Kidney tubule cell (primary cell): ENCODE results near the gene ALMS1.
A peak's percentile ranks its signal among the peaks of the same experiment; 100 is the strongest.
"Not testable (repeated sequence)": the region's sequence is repeated elsewhere in the genome, so short reads cannot be mapped to it uniquely, and the experiment has no call there.

Source experiments
- DNase-seq: peaks from one replicate; pipeline ENCODE4 v3.0.0-alpha.2; 2018; ENCODE audit warnings: low spot score

ALMS1 gene

GRCh38 chr2:73385504-73386341 lies at the start of gene ALMS1:
ALMS1 (plus strand) TSS chr2:73385836; CDS start chr2:73385869, 33 bp downstream.
- peak; percentile 94 for DNase-seq

DNA sequence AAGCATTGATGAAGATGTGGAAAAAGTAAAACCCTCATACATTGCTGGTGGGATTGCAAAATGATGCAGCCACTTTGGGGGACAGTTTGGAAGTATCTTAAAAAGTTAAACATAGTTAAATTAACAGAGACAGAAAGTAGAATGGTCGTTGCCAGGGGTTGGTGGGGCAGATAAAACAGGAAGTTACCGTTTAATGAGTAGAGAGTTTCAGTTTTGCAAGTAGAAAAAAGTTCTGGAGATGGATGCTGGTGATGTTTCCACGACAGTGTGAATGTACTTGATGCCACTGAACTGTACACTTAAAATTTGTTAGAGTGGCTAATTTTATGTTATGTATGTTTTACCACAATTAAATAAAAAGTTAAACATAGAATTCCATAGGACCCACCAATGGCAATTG lies 47.8 kb upstream of the ALMS1 start:
- no peak for DNase-seq

- no peak for DNase-seq
Observed at GRCh38 chr2:73339201-73339600, 46.4 kb upstream of the ALMS1 start.

- DNase-seq: no peak
Observed at GRCh38 chr2:73341039-73341438, 44.6 kb upstream of the ALMS1 start.

GRCh38 chr2:73343992-73344391 lies 41.6 kb upstream of the ALMS1 start:
- no peak for DNase-seq

GRCh38 chr2:73344747-73345146 lies 40.9 kb upstream of the ALMS1 start:
- not testable (repeated sequence) for DNase-seq

DNA sequence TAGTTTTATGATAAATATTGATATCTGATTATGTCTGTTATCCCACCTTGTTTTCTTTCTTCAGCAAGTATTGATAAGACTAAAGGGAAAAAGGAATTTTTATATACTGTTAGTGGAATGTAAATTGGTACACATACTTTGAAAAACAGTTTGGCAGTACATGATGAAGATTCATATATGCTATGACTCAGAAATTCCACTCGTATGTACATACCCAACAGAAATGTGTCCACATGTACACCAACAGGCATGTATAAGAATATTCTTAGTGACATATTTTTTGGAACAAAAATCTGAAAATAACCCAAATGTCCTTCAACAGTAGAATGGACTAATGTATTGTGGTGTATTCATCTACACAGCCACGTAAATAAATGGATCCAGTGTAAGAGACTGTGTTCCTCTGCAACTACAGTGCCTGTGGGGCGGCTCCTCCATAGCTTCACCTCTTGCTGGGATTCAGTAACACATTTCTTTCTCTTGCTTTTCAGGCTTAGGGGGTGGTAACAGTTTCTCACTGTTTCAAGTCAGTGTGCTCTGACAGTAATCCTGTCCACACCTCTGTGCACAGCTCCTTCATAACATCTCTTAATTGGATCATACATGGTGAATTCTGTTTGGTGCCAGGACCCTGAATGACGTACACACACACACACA lies 35.5 kb upstream of the ALMS1 start:
- DNase-seq: no peak

- DNase-seq: no peak
Observed at GRCh38 chr2:73356097-73356496, 29.5 kb upstream of the ALMS1 start.

GRCh38 chr2:73359915-73360697 lies 25.5 kb upstream of the ALMS1 start:
- DNase-seq: no peak

DNA sequence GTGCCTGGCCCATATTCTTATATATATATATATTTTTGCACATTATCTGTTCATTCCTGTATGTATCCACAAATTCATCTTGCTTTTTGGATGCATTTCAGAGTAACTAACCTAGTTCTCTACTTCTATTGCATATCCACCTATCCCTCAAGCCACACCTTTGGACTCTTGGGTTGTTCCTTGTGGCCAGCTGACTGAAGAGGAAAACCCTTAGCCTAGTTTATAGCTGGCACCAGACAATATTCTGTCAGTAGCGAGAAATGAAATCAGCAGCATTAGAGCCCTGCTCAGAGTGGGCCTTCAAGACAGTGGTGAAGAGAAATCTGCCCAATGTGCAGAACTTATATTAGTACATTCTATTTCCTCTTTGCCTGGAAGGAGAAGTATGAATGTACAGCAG lies 19.6 kb upstream of the ALMS1 start:
- DNase-seq: no peak

- DNase-seq: no peak
Observed at GRCh38 chr2:73368781-73369180, 16.9 kb upstream of the ALMS1 start.

GRCh38 chr2:73370348-73370747 lies 15.3 kb upstream of the ALMS1 start:
- no peak for DNase-seq

DNA sequence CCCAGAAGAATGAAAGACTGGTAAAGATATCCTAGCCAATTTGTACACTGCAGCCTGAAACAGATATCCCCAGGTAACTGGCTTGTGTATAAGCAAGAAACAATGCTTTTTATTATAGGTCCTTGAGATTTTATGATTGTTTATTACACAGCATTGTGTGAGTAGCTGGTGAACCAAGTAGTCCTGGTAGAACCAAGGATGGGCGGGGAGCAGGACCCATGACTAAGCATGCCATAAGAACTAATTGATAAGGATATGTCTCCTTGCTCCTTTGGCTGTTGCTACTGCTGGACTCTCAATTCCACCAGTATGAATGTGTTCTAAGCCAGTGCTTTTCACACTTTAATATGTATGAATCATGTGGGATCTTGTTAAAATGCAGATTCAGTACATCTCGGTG lies 12.3 kb upstream of the ALMS1 start:
- no peak for DNase-seq

- DNase-seq: no peak
Observed at GRCh38 chr2:73374269-73374668, 11.4 kb upstream of the ALMS1 start.

GRCh38 chr2:73376681-73377080 lies 9.0 kb upstream of the ALMS1 start:
- no peak for DNase-seq

DNA sequence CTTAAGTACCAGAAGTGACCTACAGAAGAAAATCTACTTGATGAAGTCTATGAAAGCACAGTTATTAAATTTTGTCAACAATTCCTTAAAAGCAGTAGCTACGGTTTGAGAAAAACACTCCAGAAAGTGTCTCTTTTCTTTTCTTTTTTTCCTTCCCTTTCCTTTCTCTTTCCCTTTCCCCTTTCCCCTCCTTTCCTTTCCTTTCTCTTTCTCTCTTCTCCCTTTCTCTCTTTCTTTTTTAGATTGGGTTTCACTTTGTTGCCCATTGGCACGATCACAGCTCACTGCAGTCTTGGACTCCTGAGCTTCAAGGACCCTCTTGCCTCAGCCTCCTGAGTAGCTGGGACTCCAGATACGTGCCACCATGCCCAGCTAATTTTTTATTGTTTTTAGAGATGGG lies 2.6 kb upstream of the ALMS1 start:
- no peak for DNase-seq

DNA sequence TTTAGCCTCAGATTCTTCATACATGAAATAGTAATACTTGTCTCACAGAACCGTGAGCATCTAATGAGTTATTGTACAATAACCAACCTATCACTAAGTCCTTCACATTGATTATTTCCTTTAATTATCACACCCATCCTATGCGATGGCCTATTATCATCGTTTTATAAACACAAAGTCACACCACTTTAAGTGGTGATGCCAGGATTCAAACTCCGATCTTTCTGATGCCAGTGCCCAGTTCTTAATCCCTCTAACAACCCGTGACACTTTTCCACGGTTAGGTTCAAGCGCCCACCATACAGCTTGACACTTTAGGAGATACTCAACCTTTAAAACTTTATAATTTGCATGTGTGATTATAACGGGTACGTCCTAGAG lies 523 bp upstream of the ALMS1 start:
- DNase-seq: no peak

DNA sequence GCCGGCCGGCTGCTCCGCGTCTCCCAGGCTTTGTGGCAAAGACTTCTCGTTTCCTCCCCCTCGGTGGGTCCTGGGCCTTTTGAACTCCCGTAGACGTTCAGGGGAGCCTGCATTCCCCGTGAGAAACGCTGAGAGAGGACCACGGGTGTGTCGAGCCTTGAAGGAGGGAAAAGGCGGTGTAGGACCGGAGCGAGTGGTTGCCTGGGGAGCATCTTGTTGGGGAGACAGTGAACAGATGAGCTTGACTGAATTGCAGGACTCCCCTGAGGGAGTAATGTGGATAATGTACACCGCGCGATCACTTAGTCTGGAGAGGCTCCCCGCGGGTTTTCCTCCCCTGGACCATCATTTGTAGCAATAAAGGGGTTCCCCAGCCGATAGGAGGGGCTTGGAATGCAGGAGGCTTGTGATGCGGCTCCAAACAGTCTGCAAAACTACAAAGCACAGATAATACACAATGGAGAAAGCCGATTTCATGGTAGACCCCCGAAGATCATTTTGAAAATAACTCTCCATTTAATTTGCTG lies 769 bp downstream of the ALMS1 start:
- DNase-seq: no peak

- DNase-seq: peak; percentile 3
Observed at GRCh38 chr2:73386894-73387636, 1.4 kb downstream of the ALMS1 start.

GRCh38 chr2:73402386-73403103 lies 16.9 kb downstream of the ALMS1 start:
- DNase-seq: no peak

DNA sequence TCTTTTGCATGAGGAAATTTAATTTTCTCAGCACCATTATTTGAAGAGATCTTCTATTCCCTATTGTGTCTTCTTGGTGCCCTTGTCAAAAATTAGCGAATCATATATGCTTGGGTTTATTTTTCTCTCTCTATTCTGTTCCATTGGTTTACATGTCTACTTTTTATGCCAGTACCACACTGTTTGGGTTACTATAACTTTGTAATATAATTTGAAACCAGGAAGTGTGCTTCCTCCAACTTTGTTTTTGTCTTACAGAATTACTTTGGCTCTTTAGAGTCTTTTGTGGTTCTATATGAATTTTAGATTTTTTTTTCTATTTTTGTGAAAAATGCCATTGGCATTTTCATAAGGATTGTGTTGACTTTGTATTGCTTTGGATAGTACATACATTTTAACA lies 17.6 kb downstream of the ALMS1 start:
- DNase-seq: no peak
